ENCODE data around the gene EVI5L. TPM values are rescaled to one million over a fixed set of nuclear protein-coding genes. Genes with fewer than 3 reads are reported as not detected.

The EVI5L gene
- polyA plus RNA-seq, 1 of the 3 experiments (the other 2 are of a cell fraction), result 9.7 TPM

GRCh38 chr19:7899751-7900378 lies 69.8 kb downstream of the EVI5L start:
- H3K36me3 ChIP-seq (replicated peaks in 1 of 2; ENCODE audit: control insufficient read depth in 1 of 2, insufficient read depth in 2 of 2, low read length in 1 of 2), result peaks cover 0 to 1% of the 10 kb centered on the region in 2 experiments
- H3F3A ChIP-seq (replicated peaks; ENCODE audit: insufficient read depth), result no peaks in the 10 kb centered on the region
- no peaks in the 10 kb centered on the region for H3K27me3 ChIP-seq (ENCODE audit: insufficient read depth)
- no peaks in the 10 kb centered on the region for H3K9me3 ChIP-seq
- H3K27ac ChIP-seq (ENCODE audit: low read depth in 2 of 2, low read length in 1 of 2), result no peak overlapping the region
- no peak overlapping the region for H3K9ac ChIP-seq
- peaks cover 8% of the 10 kb centered on the region for H3K79me2 ChIP-seq (ENCODE audit: insufficient read depth)
- no peak overlapping the region for H3K4me2 ChIP-seq
- H3K4me3 ChIP-seq (ENCODE audit: low read depth in 2 of 2, low read length in 1 of 2), result no peak overlapping the region
- no peaks in the 10 kb centered on the region for H3K9me2 ChIP-seq
- CTCF ChIA-PET, result interaction anchor here (0.6 to 1.6 kb wide), 4 partner anchors 12 to 47 kb away, joined by 3 to 12 read pairs (median 4); no protein-coding TSS in a partner anchor
- 89% methylated on average over 9 of the region's 34 CpGs for WGBS (ENCODE audit: low lambda C conversion rate)
- peaks cover 0 to 13% of the 10 kb centered on the region in 2 experiments; a peak in 2 of 4 replicates for H3K4me1 ChIP-seq (ENCODE audit: control insufficient read depth in 1 of 2, insufficient read depth in 2 of 2, low read depth in 1 of 2, low read length in 1 of 2)
- H2AFZ ChIP-seq (ENCODE audit: low read depth), result no peak overlapping the region
- H4K20me1 ChIP-seq (ENCODE audit: insufficient read depth), result peaks cover 5% of the 10 kb centered on the region
- DNase-seq, result no peak
- POLR2A ChIA-PET, result no interaction called here
- TF ChIP-seq, protein P1, sequence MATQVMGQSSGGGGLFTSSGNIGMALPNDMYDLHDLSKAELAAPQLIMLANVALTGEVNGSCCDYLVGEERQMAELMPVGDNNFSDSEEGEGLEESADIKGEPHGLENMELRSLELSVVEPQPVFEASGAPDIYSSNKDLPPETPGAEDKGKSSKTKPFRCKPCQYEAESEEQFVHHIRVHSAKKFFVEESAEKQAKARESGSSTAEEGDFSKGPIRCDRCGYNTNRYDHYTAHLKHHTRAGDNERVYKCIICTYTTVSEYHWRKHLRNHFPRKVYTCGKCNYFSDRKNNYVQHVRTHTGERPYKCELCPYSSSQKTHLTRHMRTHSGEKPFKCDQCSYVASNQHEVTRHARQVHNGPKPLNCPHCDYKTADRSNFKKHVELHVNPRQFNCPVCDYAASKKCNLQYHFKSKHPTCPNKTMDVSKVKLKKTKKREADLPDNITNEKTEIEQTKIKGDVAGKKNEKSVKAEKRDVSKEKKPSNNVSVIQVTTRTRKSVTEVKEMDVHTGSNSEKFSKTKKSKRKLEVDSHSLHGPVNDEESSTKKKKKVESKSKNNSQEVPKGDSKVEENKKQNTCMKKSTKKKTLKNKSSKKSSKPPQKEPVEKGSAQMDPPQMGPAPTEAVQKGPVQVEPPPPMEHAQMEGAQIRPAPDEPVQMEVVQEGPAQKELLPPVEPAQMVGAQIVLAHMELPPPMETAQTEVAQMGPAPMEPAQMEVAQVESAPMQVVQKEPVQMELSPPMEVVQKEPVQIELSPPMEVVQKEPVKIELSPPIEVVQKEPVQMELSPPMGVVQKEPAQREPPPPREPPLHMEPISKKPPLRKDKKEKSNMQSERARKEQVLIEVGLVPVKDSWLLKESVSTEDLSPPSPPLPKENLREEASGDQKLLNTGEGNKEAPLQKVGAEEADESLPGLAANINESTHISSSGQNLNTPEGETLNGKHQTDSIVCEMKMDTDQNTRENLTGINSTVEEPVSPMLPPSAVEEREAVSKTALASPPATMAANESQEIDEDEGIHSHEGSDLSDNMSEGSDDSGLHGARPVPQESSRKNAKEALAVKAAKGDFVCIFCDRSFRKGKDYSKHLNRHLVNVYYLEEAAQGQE (IDR thresholded peaks at IDR 0.05; ENCODE audit: low read depth, low read length), result no peak
- TF ChIP-seq RXRA (IDR thresholded peaks at IDR 0.05; ENCODE audit: borderline replicate concordance, low read depth), result no peak
- no peak for TF ChIP-seq SIN3A (IDR thresholded peaks at IDR 0.05; ENCODE audit: borderline replicate concordance, low read depth, low read length)

DNA sequence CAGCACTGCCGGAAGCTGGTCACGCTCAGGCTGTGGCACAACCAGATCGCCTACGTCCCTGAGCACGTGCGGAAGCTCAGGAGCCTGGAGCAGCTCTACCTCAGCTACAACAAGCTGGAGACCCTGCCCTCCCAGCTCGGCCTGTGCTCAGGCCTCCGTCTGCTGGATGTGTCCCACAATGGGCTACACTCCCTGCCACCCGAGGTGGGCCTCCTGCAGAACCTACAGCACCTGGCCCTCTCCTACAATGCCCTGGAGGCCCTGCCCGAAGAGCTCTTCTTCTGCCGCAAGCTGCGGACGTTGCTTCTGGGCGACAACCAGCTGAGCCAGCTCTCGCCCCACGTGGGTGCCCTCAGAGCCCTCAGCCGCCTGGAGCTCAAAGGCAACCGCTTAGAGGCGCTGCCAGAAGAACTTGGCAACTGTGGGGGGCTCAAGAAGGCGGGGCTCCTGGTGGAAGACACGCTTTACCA lies 70.4 kb downstream of the EVI5L start:
- WGBS (ENCODE audit: low lambda C conversion rate), result 84% methylated on average over 16 of the region's 21 CpGs
- H3K4me2 ChIP-seq, result no peak overlapping the region

More for the DNA sequence above, 70.4 kb downstream of the EVI5L start:
- H3K9me2 ChIP-seq, result no peaks in the 10 kb centered on the region
- no peak overlapping the region for H3K27ac ChIP-seq (ENCODE audit: low read depth in 2 of 2, low read length in 1 of 2)
- H3K79me2 ChIP-seq (ENCODE audit: insufficient read depth), result peaks cover 14% of the 10 kb centered on the region
- no peak for DNase-seq
- H3K9ac ChIP-seq, result no peak overlapping the region
- no peaks in the 10 kb centered on the region for H3K9me3 ChIP-seq
- no peak for TF ChIP-seq RFX5 (IDR thresholded peaks at IDR 0.05; ENCODE audit: low read length)
- no peak for TF ChIP-seq GABPA (IDR thresholded peaks at IDR 0.05; ENCODE audit: low read depth)
- no peak for TF ChIP-seq MAX (IDR thresholded peaks at IDR 0.05; ENCODE audit: low read depth)
- no peak for TF ChIP-seq YY1 (IDR thresholded peaks at IDR 0.05; ENCODE audit: low read depth)
- H3K36me3 ChIP-seq (replicated peaks in 1 of 2; ENCODE audit: control insufficient read depth in 1 of 2, insufficient read depth in 2 of 2, low read length in 1 of 2), result peaks cover 0 to 3% of the 10 kb centered on the region in 2 experiments
- H3K27me3 ChIP-seq (ENCODE audit: insufficient read depth), result no peaks in the 10 kb centered on the region
- no peak overlapping the region for H2AFZ ChIP-seq (ENCODE audit: low read depth)
- no peaks in the 10 kb centered on the region for H3F3A ChIP-seq (replicated peaks; ENCODE audit: insufficient read depth)
- peaks cover 0 to 19% of the 10 kb centered on the region in 2 experiments; a peak in 2 of 4 replicates for H3K4me1 ChIP-seq (ENCODE audit: control insufficient read depth in 1 of 2, insufficient read depth in 2 of 2, low read depth in 1 of 2, low read length in 1 of 2)
- POLR2A ChIA-PET, result no interaction called here
- no peak overlapping the region for H3K4me3 ChIP-seq (ENCODE audit: low read depth in 2 of 2, low read length in 1 of 2)
- H4K20me1 ChIP-seq (ENCODE audit: insufficient read depth), result peaks cover 11% of the 10 kb centered on the region
- CTCF ChIA-PET, result interaction anchor here (0.5 to 1.6 kb wide), 4 partner anchors 13 to 47 kb away, joined by 3 to 12 read pairs (median 4); no protein-coding TSS in a partner anchor
